Ovary (tissue), 10 donors: ENCODE data around the gene CHRFAM7A. TPM values are rescaled to one million over a fixed set of nuclear protein-coding genes. Genes with fewer than 3 reads are reported as not detected.
"Not testable (repeated sequence)": the region's sequence is repeated elsewhere in the genome, so short reads cannot be mapped to it uniquely, and the experiment has no call there.

Source experiments
- DNase-seq, 5 donors: peaks; one replicate each; pipeline ENCODE4 v3.0.0-alpha.2; 2019 to 2020
- H3K27ac ChIP-seq, 2 donors: fragments of 200-600 bp; one replicate each; pipeline versions ENCODE4 v1.5.1 to v1.8.0; 2019 to 2022
- H3K27me3 ChIP-seq: fragments of 200-600 bp; one replicate; pipeline ENCODE4 v1.8.0; 2022
- H3K36me3 ChIP-seq: fragments of 200-600 bp; sonication (generic); one replicate; pipeline ENCODE4 v1.5.1; 2019
- H3K4me1 ChIP-seq: one replicate; pipeline ENCODE4 v1.8.1; 2013; ENCODE audit warnings: mild to moderate bottlenecking, moderate library complexity; ENCODE audit not compliant: insufficient read depth
- H3K4me3 ChIP-seq: fragments of 200-600 bp; sonication (generic); one replicate; pipeline ENCODE4 v1.5.1; 2017
- H3K9me3 ChIP-seq, 2 donors: fragments of 200-600 bp in 1 of 2; sonication (generic) in 1 of 2; one replicate each; pipeline versions ENCODE4 v1.5.1 to v1.8.1; 2013 to 2019; ENCODE audit warnings: mild to moderate bottlenecking in 1 of 2, moderate library complexity in 1 of 2
- WGBS, 3 donors: extraction: QIAGEN DNeasy Blood & Tissue Kit in 1 of 3; methylation state at CpG; one replicate each; pipeline versions ENCODE4 v1.1.5 to v1.1.7; 2013 to 2017; 5-methylcytosine and 5-hydroxymethylcytosine counted together
- intact Hi-C, 4 donors: fragments of 100-400 bp; cut with DNase I; formaldehyde crosslinking; loops; one replicate each; pipeline versions ENCODE4 v1.11.0 to v1.15.1; 2022 to 2023
- long read RNA-seq, 3 donors: library from polyadenylated mRNA in 2 of 3; unstranded in 2 of 3; transcript quantifications; one replicate each; pipeline ENCODE4 v2.0.0 and lab custom pipeline, GENCODE V29; 2021 to 2026
- polyA plus RNA-seq, 2 donors: library from polyadenylated mRNA; stranded (reverse); fragments of 200-250 nt in 1 of 2; fragments of 350-450 nt in 1 of 2; fragmentation: Illumina TruSeq in 1 of 2; extraction: RNeasy Lipid Tissue Mini Kit (QIAGEN cat#74804) in 1 of 2; gene quantifications; one replicate each; pipeline ENCODE4 v1.2.3, GENCODE V29; 2013 to 2014
- total RNA-seq, 7 donors: library from RNA; depleted of rRNA in 2 of 7; stranded (reverse); fragments of >200 nt in 2 of 7; fragmentation: NEBNext Ultra II Directional in 3 of 7; extraction: Animal tissue kit (Norgen Biotek cat#: 25700) in 3 of 7; gene quantifications; one replicate each; pipeline versions ENCODE4 v1.1.0 to v1.2.4, GENCODE V29; 2016 to 2023
- donor health status: DM: no; HTN: no; CAD: no; lungs with moderate emphysema.
- donor health status: DM: no; HTN: no; CAD: no.
- donor health status: Bipolar disorder and iron deficiency.
- donor health status: DM: yes; HTN: yes; CAD: no.
- donor health status: DM: no; HTN: no; CAD: no.
- donor health status: DM: yes; HTN: yes; CAD: no.

CHRFAM7A gene
- 1 to 10 TPM in 2 of 7 donors, under 1 TPM in 5; 0.12 to 3.5 (median 0.81) TPM for total RNA-seq
- under 1 TPM; 0.44 to 0.57 TPM for polyA plus RNA-seq
- long read RNA-seq, donor 1, full-length matches to known transcripts: 5 of 10 reads
- long read RNA-seq, donor 1, partial matches to known transcripts: 1 of 10 reads
- long read RNA-seq, donor 1, other reads (novel, unspliced or antisense): 4 of 10 reads
- long read RNA-seq, donor 2, full-length matches to known transcripts: 1 of 1 reads
- long read RNA-seq, donor 2, partial matches to known transcripts: 0 of 1 reads
- long read RNA-seq, donor 2, other reads (novel, unspliced or antisense): 0 of 1 reads
- long read RNA-seq, donor 3, full-length matches to known transcripts: 1 of 3 reads
- long read RNA-seq, donor 3, partial matches to known transcripts: 0 of 3 reads
- long read RNA-seq, donor 3, other reads (novel, unspliced or antisense): 2 of 3 reads

DNA sequence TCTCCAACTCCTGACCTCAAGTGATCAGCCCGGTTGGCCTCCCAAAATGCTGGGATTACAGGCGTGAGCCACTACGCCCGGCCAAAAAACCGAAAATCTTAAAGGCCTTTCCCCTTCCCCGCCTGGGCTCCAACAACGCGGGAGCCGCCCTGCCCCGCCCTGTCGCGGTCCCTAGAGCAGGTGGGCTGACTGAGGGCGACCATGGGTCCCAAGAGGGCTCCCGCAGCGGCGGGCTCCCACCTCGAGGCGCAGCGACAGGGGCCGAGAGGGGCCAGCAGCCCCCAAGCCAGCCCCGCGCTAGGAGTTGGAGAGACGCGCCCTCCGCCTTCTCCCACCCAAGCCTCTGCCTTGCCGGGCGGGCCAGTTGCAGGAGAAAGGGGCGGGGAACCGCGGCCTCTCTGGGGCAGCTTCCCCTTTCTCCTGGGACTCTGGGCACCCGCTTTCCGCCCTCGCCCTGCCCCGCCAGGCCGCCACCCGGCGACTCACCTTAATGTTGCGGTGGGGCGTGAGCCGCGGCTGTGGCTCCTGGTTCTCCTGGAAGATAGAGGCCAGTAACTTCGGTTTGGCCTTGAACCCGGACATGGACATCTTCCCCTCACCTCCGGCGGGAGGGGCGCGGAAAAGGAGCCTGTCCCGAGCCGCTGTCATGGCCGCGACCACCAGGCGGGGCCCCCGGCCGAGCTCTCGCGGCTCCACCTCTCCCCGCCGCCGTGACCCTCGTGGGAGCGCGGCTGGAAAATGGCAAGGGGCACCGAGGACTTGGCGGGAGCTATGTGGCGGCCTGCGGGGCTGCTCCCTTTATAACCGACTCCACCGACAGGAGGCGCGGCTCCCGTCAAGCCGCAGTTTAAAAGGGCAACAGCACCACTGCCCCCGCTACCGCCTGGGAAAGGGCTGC, at the start of gene CHRFAM7A:
TSS of gene CHRFAM7A (minus strand) at position 775 of the 898 bp plus-strand sequence. CDS start 10,189 bp downstream, outside the sequence.
- H3K4me3 ChIP-seq, H3K27me3 ChIP-seq, H3K4me1 ChIP-seq, H3K27ac ChIP-seq, H3K9me3 ChIP-seq, H3K36me3 ChIP-seq, DNase-seq, intact Hi-C loops: not testable (repeated sequence)
- no CpG with 5 or more reads among the region's 74 CpGs for WGBS, 3 donors

DNA sequence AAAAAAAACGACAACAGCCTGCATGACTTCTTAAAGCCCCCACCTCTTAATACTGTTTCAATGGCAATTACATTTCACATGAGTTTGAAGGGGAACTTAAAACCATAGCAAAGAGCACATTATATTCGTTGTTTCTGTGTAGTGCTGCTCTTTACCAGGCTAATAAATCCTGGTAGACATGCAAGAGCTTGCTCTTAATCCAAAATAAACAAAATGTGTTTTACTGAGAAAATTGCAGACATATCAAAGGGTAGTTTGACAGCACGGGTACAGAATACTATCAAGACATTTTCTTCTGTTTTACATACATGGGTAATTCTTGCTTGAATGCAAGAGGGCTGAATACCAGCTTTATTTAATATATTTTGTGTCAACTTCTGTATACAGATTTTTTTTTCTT, 45.0 kb upstream of the CHRFAM7A start:
- H3K4me3 ChIP-seq, H3K9me3 ChIP-seq, H3K27ac ChIP-seq, intact Hi-C loops, H3K36me3 ChIP-seq, H3K4me1 ChIP-seq, H3K27me3 ChIP-seq, DNase-seq: not testable (repeated sequence)
- 17 to 33% (median 20%) methylated on average over 1 to 2 of the region's 3 CpGs for WGBS, 3 donors

DNA sequence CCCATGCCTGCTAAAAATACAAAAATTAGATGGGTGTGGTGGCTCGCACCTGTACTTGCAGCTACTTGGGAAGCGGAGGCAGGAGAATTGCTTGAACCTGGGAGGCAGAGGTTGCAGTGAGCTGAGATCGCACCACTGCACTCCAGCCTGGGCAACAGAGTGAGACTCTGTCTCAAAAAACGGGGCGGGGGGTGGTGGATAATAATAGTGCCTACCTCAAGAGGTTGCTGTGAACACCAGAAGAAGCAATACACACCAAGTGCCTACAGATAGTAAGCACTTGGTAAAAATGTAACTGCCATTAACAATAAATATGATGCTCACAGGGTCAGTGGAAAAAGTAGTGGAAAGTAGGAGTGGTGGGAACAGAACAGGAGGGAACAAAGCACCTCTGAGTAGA, 42.5 kb upstream of the CHRFAM7A start:
- H3K27ac ChIP-seq, H3K9me3 ChIP-seq, H3K36me3 ChIP-seq, H3K4me3 ChIP-seq, H3K4me1 ChIP-seq, intact Hi-C loops, DNase-seq, H3K27me3 ChIP-seq: not testable (repeated sequence)
- 96 to 97% (median 97%) methylated on average over 3 to 4 of the region's 5 CpGs for WGBS, 3 donors

GRCh38 chr15:30420723-30421122, 27.4 kb upstream of the CHRFAM7A start:
- H3K27ac ChIP-seq, DNase-seq, H3K27me3 ChIP-seq, H3K4me3 ChIP-seq, H3K36me3 ChIP-seq, H3K9me3 ChIP-seq, intact Hi-C loops, H3K4me1 ChIP-seq: not testable (repeated sequence)
- WGBS, 3 donors: 87 to 97% (median 92%) methylated on average over 6 of the region's 6 CpGs

DNA sequence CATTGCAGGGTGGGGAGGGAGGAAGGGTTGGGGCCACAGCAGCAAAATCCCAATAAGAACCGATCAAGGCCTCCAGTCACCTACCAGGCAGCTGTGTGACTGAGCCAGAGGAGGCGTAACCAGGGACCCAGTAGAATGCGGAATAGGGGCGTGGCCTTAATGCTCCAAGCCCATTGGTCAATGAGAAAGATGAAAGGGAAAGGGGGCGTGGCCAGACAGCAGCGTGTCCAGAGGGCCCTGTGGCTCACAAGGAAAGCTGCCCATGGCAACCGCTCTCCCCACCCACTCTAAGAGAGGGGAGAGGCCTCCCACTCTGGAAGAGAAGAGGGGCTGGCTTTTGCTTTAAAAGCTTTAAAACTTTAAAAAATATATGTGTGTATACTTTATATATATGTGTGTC, 20.8 kb upstream of the CHRFAM7A start, which contains the start of gene GOLGA8R:
TSS of gene GOLGA8R (minus strand) at position 101 of the 400 bp plus-strand sequence. CDS start at position 3, 98 bp downstream.
- WGBS, 3 donors: no CpG with 5 or more reads among the region's 7 CpGs
- H3K4me1 ChIP-seq, intact Hi-C loops, H3K36me3 ChIP-seq, H3K4me3 ChIP-seq, DNase-seq, H3K9me3 ChIP-seq, H3K27ac ChIP-seq, H3K27me3 ChIP-seq: not testable (repeated sequence)

GRCh38 chr15:30407636-30408035, 14.3 kb upstream of the CHRFAM7A start:
- H3K9me3 ChIP-seq, H3K27me3 ChIP-seq, H3K4me1 ChIP-seq, H3K27ac ChIP-seq, H3K36me3 ChIP-seq, H3K4me3 ChIP-seq, intact Hi-C loops: not testable (repeated sequence)
- peak in 1 of 5 donors; percentile 1 for DNase-seq
- WGBS, 3 donors: 82 to 94% (median 82%) methylated on average over 5 of the region's 6 CpGs

DNA sequence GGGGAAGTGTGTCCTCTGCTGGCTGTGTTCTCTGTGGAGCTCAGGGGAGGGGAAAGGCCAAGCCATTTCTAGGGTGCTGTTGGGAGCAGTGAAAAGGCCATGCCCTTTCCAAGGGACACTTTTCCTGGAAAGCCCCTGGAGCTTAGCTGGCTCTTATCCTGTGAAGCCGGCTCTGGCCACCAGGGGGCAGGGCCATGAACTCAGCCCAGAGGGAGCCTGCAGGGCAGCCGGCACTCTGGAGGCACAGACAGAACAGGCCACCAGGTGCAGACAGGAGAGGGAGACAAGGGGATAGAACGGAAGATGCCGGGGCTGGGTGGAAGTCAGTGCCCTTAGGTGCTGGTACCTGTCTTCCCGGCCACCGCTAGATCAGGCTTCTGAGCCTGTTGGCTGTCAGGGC, 5.6 kb upstream of the CHRFAM7A start:
- H3K9me3 ChIP-seq, H3K27me3 ChIP-seq, H3K27ac ChIP-seq, intact Hi-C loops, H3K36me3 ChIP-seq, H3K4me3 ChIP-seq, H3K4me1 ChIP-seq: not testable (repeated sequence)
- DNase-seq: peak in 4 of 5 donors; percentile 18 to 66 (median 34)
- WGBS, 3 donors: 0% methylated on average over 2 of the region's 6 CpGs; no CpG with 5 or more reads in 1 of the 3 donors

- DNase-seq, H3K9me3 ChIP-seq, intact Hi-C loops, H3K36me3 ChIP-seq, H3K4me1 ChIP-seq, H3K27me3 ChIP-seq, H3K4me3 ChIP-seq, H3K27ac ChIP-seq: not testable (repeated sequence)
- WGBS, 3 donors: no CpG with 5 or more reads among the region's 23 CpGs
Observed at GRCh38 chr15:30393664-30393991, 288 bp upstream of the CHRFAM7A start.

GRCh38 chr15:30386318-30386887, 6.9 kb downstream of the CHRFAM7A start:
- H3K27me3 ChIP-seq: not testable (repeated sequence)

DNA sequence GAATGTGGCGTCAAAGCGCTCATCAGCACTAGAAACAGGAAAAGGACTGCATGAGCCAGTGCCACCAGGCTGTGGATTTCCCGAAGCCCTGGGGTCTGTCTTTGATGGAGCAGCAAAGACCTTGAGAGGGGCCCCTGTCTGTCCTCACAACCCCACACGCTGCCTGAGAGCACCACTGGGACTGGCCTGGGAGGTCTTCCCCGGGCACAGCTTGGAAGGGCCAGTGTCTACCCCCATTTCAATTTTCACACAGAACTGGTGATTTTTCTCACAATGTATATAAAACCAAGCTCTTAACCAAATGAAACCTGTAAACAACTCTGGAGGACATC, 16.3 kb downstream of the CHRFAM7A start:
- H3K4me1 ChIP-seq, H3K4me3 ChIP-seq, H3K36me3 ChIP-seq, DNase-seq, H3K27me3 ChIP-seq, intact Hi-C loops, H3K9me3 ChIP-seq, H3K27ac ChIP-seq: not testable (repeated sequence)
- no CpG with 5 or more reads among the region's 5 CpGs for WGBS, 3 donors

More at GRCh38 chr15:30386318-30386887, 6.9 kb downstream of the CHRFAM7A start:
- H3K36me3 ChIP-seq, H3K4me3 ChIP-seq, H3K27ac ChIP-seq, H3K4me1 ChIP-seq, DNase-seq, intact Hi-C loops, H3K9me3 ChIP-seq: not testable (repeated sequence)
- WGBS, 3 donors: no CpG with 5 or more reads among the region's 6 CpGs

- H3K4me1 ChIP-seq, H3K27me3 ChIP-seq, H3K4me3 ChIP-seq, H3K27ac ChIP-seq, H3K36me3 ChIP-seq, DNase-seq, intact Hi-C loops, H3K9me3 ChIP-seq: not testable (repeated sequence)
- WGBS, 3 donors: no CpG with 5 or more reads among the region's 17 CpGs
Observed at GRCh38 chr15:30376375-30377081, 16.8 kb downstream of the CHRFAM7A start.
